ENCODE results near the gene KIF7.

Gene KIF7

GRCh38 chr15:89659295-89659694 lies 4.0 kb upstream of the KIF7 start:
- H3K36me3 ChIP-seq (ENCODE audit: control insufficient read depth, insufficient read depth, low read length) = no peaks in the 10 kb centered on the region
- no peak overlapping the region for H3K9ac ChIP-seq (ENCODE audit: low read depth, low read length)
- no peak overlapping the region for H3K27ac ChIP-seq (ENCODE audit: low read depth, low read length)
- H3K9me3 ChIP-seq (ENCODE audit: control insufficient read depth, insufficient read depth, low read length) = no peaks in the 10 kb centered on the region
- H3K4me3 ChIP-seq (ENCODE audit: low read depth, low read length) = no peak overlapping the region
- peaks cover 2% of the 10 kb centered on the region for H3K27me3 ChIP-seq (ENCODE audit: control insufficient read depth, insufficient read depth, low read length)
- peaks cover 3% of the 10 kb centered on the region; the same call in 1 of the 2 replicates for H3K4me1 ChIP-seq (ENCODE audit: control insufficient read depth, insufficient read depth, low read length)

GRCh38 chr15:89657686-89658200 lies 2.5 kb upstream of the KIF7 start:
- Histone ChIP-seq H3K9ac (ENCODE audit: low read depth, low read length) (no peak overlapping the region), H3K27me3 (ENCODE audit: control insufficient read depth, insufficient read depth, low read length) (no peaks in the 10 kb centered on the region), H3K4me3 (ENCODE audit: low read depth, low read length) (no peak overlapping the region), H3K4me1 (ENCODE audit: control insufficient read depth, insufficient read depth, low read length) (peaks cover 4% of the 10 kb centered on the region; the same call in 1 of the 2 replicates), H3K9me3 (ENCODE audit: control insufficient read depth, insufficient read depth, low read length) (no peaks in the 10 kb centered on the region), H3K27ac (ENCODE audit: low read depth, low read length) (no peak overlapping the region), H3K36me3 (ENCODE audit: control insufficient read depth, insufficient read depth, low read length) (no peaks in the 10 kb centered on the region)

GRCh38 chr15:89656116-89656815 lies 999 bp upstream of the KIF7 start:
- no peaks in the 10 kb centered on the region for H3K27me3 ChIP-seq (ENCODE audit: control insufficient read depth, insufficient read depth, low read length)
- no peaks in the 10 kb centered on the region for H3K9me3 ChIP-seq (ENCODE audit: control insufficient read depth, insufficient read depth, low read length)
- peaks cover 4% of the 10 kb centered on the region; the same call in 1 of the 2 replicates for H3K4me1 ChIP-seq (ENCODE audit: control insufficient read depth, insufficient read depth, low read length)
- H3K27ac ChIP-seq (ENCODE audit: low read depth, low read length) = no peak overlapping the region
- no peak overlapping the region for H3K9ac ChIP-seq (ENCODE audit: low read depth, low read length)
- no peak overlapping the region for H3K4me3 ChIP-seq (ENCODE audit: low read depth, low read length)
- peaks cover 7% of the 10 kb centered on the region; the same call in 1 of the 2 replicates for H3K36me3 ChIP-seq (ENCODE audit: control insufficient read depth, insufficient read depth, low read length)

GRCh38 chr15:89654301-89654761 lies 936 bp downstream of the KIF7 start:
- Histone ChIP-seq H3K4me1 (ENCODE audit: control insufficient read depth, insufficient read depth, low read length) (peaks cover 4% of the 10 kb centered on the region; the same call in 1 of the 2 replicates), H3K9ac (ENCODE audit: low read depth, low read length) (0 out of 2 replicates have a peak overlapping the region, but pooled peaks have one; percentile 57), H3K4me3 (ENCODE audit: low read depth, low read length) (peak overlapping the region; percentile 94), H3K27ac (ENCODE audit: low read depth, low read length) (no peak overlapping the region), H3K36me3 (ENCODE audit: control insufficient read depth, insufficient read depth, low read length) (peaks cover 12% of the 10 kb centered on the region), H3K9me3 (ENCODE audit: control insufficient read depth, insufficient read depth, low read length) (no peaks in the 10 kb centered on the region), H3K27me3 (ENCODE audit: control insufficient read depth, insufficient read depth, low read length) (no peaks in the 10 kb centered on the region)

- H3K27ac ChIP-seq (ENCODE audit: low read depth, low read length) = no peak overlapping the region
- H3K9ac ChIP-seq (ENCODE audit: low read depth, low read length) = no peak overlapping the region
- no peak overlapping the region for H3K4me3 ChIP-seq (ENCODE audit: low read depth, low read length)
Measured at GRCh38 chr15:89653578-89653977, 1.7 kb downstream of the KIF7 start.

GRCh38 chr15:89652666-89653065 lies 2.6 kb downstream of the KIF7 start:
- no peak overlapping the region for H3K4me3 ChIP-seq (ENCODE audit: low read depth, low read length)
- H3K27me3 ChIP-seq (ENCODE audit: control insufficient read depth, insufficient read depth, low read length) = no peaks in the 10 kb centered on the region
- H3K27ac ChIP-seq (ENCODE audit: low read depth, low read length) = no peak overlapping the region
- peaks cover 12% of the 10 kb centered on the region for H3K36me3 ChIP-seq (ENCODE audit: control insufficient read depth, insufficient read depth, low read length)
- no peaks in the 10 kb centered on the region for H3K9me3 ChIP-seq (ENCODE audit: control insufficient read depth, insufficient read depth, low read length)
- H3K9ac ChIP-seq (ENCODE audit: low read depth, low read length) = no peak overlapping the region
- peaks cover 4% of the 10 kb centered on the region; the same call in 1 of the 2 replicates for H3K4me1 ChIP-seq (ENCODE audit: control insufficient read depth, insufficient read depth, low read length)

More at GRCh38 chr15:89653578-89653977, 1.7 kb downstream of the KIF7 start:
- Histone ChIP-seq H3K36me3 (ENCODE audit: control insufficient read depth, insufficient read depth, low read length) (peaks cover 12% of the 10 kb centered on the region), H3K27me3 (ENCODE audit: control insufficient read depth, insufficient read depth, low read length) (no peaks in the 10 kb centered on the region), H3K9me3 (ENCODE audit: control insufficient read depth, insufficient read depth, low read length) (no peaks in the 10 kb centered on the region), H3K4me1 (ENCODE audit: control insufficient read depth, insufficient read depth, low read length) (peaks cover 4% of the 10 kb centered on the region; the same call in 1 of the 2 replicates)

GRCh38 chr15:89652131-89652530 lies 3.1 kb downstream of the KIF7 start:
- Histone ChIP-seq H3K27ac (ENCODE audit: low read depth, low read length) (no peak overlapping the region), H3K4me1 (ENCODE audit: control insufficient read depth, insufficient read depth, low read length) (peaks cover 4% of the 10 kb centered on the region; the same call in 1 of the 2 replicates), H3K9ac (ENCODE audit: low read depth, low read length) (no peak overlapping the region), H3K27me3 (ENCODE audit: control insufficient read depth, insufficient read depth, low read length) (no peaks in the 10 kb centered on the region), H3K9me3 (ENCODE audit: control insufficient read depth, insufficient read depth, low read length) (no peaks in the 10 kb centered on the region), H3K4me3 (ENCODE audit: low read depth, low read length) (no peak overlapping the region), H3K36me3 (ENCODE audit: control insufficient read depth, insufficient read depth, low read length) (peaks cover 12% of the 10 kb centered on the region)

GRCh38 chr15:89649716-89650115 lies 5.6 kb downstream of the KIF7 start:
- no peak overlapping the region for H3K4me3 ChIP-seq (ENCODE audit: low read depth, low read length)
- no peaks in the 10 kb centered on the region for H3K9me3 ChIP-seq (ENCODE audit: control insufficient read depth, insufficient read depth, low read length)
- peaks cover 33% of the 10 kb centered on the region for H3K36me3 ChIP-seq (ENCODE audit: control insufficient read depth, insufficient read depth, low read length)

GRCh38 chr15:89649013-89649625 lies 6.1 kb downstream of the KIF7 start:
- Histone ChIP-seq H3K36me3 (ENCODE audit: control insufficient read depth, insufficient read depth, low read length) (peaks cover 37% of the 10 kb centered on the region), H3K27ac (ENCODE audit: low read depth, low read length) (no peak overlapping the region), H3K4me1 (ENCODE audit: control insufficient read depth, insufficient read depth, low read length) (no peaks in the 10 kb centered on the region), H3K9ac (ENCODE audit: low read depth, low read length) (no peak overlapping the region), H3K9me3 (ENCODE audit: control insufficient read depth, insufficient read depth, low read length) (no peaks in the 10 kb centered on the region), H3K27me3 (ENCODE audit: control insufficient read depth, insufficient read depth, low read length) (no peaks in the 10 kb centered on the region), H3K4me3 (ENCODE audit: low read depth, low read length) (no peak overlapping the region)

More at GRCh38 chr15:89649716-89650115, 5.6 kb downstream of the KIF7 start:
- H3K27ac ChIP-seq (ENCODE audit: low read depth, low read length) = no peak overlapping the region
- H3K9ac ChIP-seq (ENCODE audit: low read depth, low read length) = no peak overlapping the region
- H3K4me1 ChIP-seq (ENCODE audit: control insufficient read depth, insufficient read depth, low read length) = peaks cover 4% of the 10 kb centered on the region; the same call in 1 of the 2 replicates
- no peaks in the 10 kb centered on the region for H3K27me3 ChIP-seq (ENCODE audit: control insufficient read depth, insufficient read depth, low read length)

- Histone ChIP-seq H3K36me3 (ENCODE audit: control insufficient read depth, insufficient read depth, low read length) (peaks cover 44% of the 10 kb centered on the region), H3K27me3 (ENCODE audit: control insufficient read depth, insufficient read depth, low read length) (no peaks in the 10 kb centered on the region), H3K9ac (ENCODE audit: low read depth, low read length) (no peak overlapping the region), H3K4me3 (ENCODE audit: low read depth, low read length) (no peak overlapping the region), H3K9me3 (ENCODE audit: control insufficient read depth, insufficient read depth, low read length) (no peaks in the 10 kb centered on the region), H3K27ac (ENCODE audit: low read depth, low read length) (no peak overlapping the region), H3K4me1 (ENCODE audit: control insufficient read depth, insufficient read depth, low read length) (no peaks in the 10 kb centered on the region)
Measured at GRCh38 chr15:89648106-89649012, 6.9 kb downstream of the KIF7 start.
